ENCODE measurements around the gene CBX6. TPM values are rescaled to one million over a fixed set of nuclear protein-coding genes. Genes with fewer than 3 reads are reported as not detected.

Gene CBX6
- polyA plus RNA-seq, 2 of the 4 experiments (the other 2 are of a cell fraction): 9.8 to 24.0 TPM

DNA sequence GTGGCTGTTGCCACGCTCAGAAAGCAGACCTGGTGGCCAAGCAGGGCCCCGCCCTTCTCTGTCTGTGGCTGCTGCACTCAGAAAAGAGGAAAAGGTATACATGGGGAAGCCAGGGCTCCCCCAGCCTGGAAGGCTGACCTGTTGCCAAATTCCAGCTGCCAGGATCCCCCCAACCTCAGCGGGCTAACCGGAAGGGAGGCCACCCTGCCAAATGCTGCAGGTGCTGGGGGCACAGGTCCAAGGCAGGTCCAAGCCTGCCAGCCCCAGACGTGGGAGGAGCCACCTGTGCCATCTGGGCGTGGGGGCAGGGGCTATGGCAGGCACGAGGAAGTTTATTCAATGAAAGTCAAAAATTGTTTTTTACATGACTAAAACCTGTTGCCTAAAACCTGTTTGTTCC, 30.8 kb downstream of the CBX6 start:
- ChIA-PET CTCF (interaction anchor here (0.9 to 6.2 kb wide), 3 partner anchors 13 to 73 kb away, joined by 3 to 95 read pairs (median 4); no protein-coding TSS in a partner anchor), POLR2A (interaction anchor here (1.5 kb wide), 1 partner anchor 10 kb away, joined by 3 read pairs; no protein-coding TSS in a partner anchor)
- DNase-seq (ENCODE audit: low read depth in 1 of 2, low spot score in 1 of 2) (no peak), ATAC-seq (no peak), FAIRE-seq (no peak)
- Histone ChIP-seq H3K9me3 (no peaks in the 10 kb centered on the region), H3K4me2 (peak overlapping the region; percentile 36; the same call in 2 of the 3 replicates), H3K4me1 (peaks cover 23% of the 10 kb centered on the region; the same call in 2 of the 3 replicates), H3K27ac (0 out of 6 replicates have a peak overlapping the region, but pooled peaks of 1 of the 2 experiments have one; percentile 13), H3K4me3 (no peak overlapping the region)
- WGBS (ENCODE audit: missing lambda C conversion rate): 58% methylated on average over 7 of the region's 7 CpGs
- TF ChIP-seq ZSCAN20 (CRISPR knock-in tag; IDR thresholded peaks at IDR 0.05): no peak
- no peak for TF ChIP-seq RARB (CRISPR knock-in tag; IDR thresholded peaks at IDR 0.05)
- no peak for TF ChIP-seq ESRRA (IDR thresholded peaks at IDR 0.05; ENCODE audit: borderline replicate concordance, low read length)
- TF ChIP-seq, protein P1, sequence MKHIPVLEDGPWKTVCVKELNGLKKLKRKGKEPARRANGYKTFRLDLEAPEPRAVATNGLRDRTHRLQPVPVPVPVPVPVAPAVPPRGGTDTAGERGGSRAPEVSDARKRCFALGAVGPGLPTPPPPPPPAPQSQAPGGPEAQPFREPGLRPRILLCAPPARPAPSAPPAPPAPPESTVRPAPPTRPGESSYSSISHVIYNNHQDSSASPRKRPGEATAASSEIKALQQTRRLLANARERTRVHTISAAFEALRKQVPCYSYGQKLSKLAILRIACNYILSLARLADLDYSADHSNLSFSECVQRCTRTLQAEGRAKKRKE (CRISPR knock-in tag; IDR thresholded peaks at IDR 0.05; ENCODE audit: low read depth): no peak
- TF ChIP-seq JUNB (IDR thresholded peaks at IDR 0.05): no peak
- no peak for TF ChIP-seq E2F6 (IDR thresholded peaks at IDR 0.05; ENCODE audit: borderline replicate concordance, low read depth)
- TF ChIP-seq SMC3 (IDR thresholded peaks at IDR 0.05): no peak
- no peak for TF ChIP-seq NFE2L2 (conservative IDR thresholded peaks at IDR 0.05; ENCODE audit: low read length)
- no peak for TF ChIP-seq RAD21 (conservative IDR thresholded peaks at IDR 0.05 in 1 of 2, IDR thresholded peaks at IDR 0.05 in 1 of 2)
- no peak for TF ChIP-seq EHMT2 (IDR thresholded peaks at IDR 0.05; ENCODE audit: low read depth)
- no peak for TF ChIP-seq CTCF (IDR thresholded peaks at IDR 0.05)

DNA sequence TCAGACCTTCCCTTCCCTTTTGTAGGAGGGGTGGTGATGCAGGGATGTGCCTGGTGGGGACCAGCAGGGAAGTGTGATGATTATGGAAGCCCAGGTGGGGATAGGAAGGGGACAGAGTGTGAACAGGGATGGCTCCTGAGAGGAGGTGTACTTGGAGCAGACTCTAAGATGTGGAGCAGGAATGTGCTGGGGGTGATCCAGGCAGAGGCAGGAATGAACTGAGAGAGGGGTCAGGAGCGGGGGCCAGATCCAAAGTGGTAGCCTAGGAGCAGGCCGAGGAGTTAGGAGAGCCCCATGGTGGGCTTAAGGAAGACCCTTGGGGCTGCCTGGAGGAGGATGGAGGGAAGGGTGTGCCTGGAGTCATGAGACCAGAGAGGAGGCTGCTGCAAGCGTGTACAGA, 31.9 kb downstream of the CBX6 start:
- DNase-seq (ENCODE audit: low read depth in 1 of 2, low spot score in 1 of 2): no peak
- Histone ChIP-seq H3K27ac (no peak overlapping the region), H3K4me3 (no peak overlapping the region), H3K9me3 (no peaks in the 10 kb centered on the region), H3K4me2 (no peak overlapping the region), H3K4me1 (peaks cover 33% of the 10 kb centered on the region; the same call in 2 of the 3 replicates)
- CTCF ChIA-PET: interaction anchor here (6.2 kb wide), 1 partner anchor 72 kb away, joined by 95 read pairs; no protein-coding TSS in a partner anchor
- POLR2A ChIA-PET: no interaction called here
- no peak for FAIRE-seq
- WGBS (ENCODE audit: missing lambda C conversion rate): 87% methylated on average over 3 of the region's 3 CpGs
- ATAC-seq: no peak
- TF ChIP-seq CBX8 (IDR thresholded peaks at IDR 0.05): no peak
- TF ChIP-seq CEBPB (IDR thresholded peaks at IDR 0.05): no peak
- no peak for TF ChIP-seq E2F6 (IDR thresholded peaks at IDR 0.05; ENCODE audit: borderline replicate concordance, low read depth)
- TF ChIP-seq ZFP36 (IDR thresholded peaks at IDR 0.05; ENCODE audit: borderline replicate concordance, partially characterized antibody): no peak
- TF ChIP-seq HOXB13 (CRISPR knock-in tag; IDR thresholded peaks at IDR 0.05; ENCODE audit: low read depth): no peak
- no peak for TF ChIP-seq NPAS2 (CRISPR knock-in tag; IDR thresholded peaks at IDR 0.05; ENCODE audit: borderline replicate concordance)

GRCh38 chr22:38839686-38840085, 32.3 kb downstream of the CBX6 start:
- FAIRE-seq (no peak), ATAC-seq (no peak), DNase-seq (ENCODE audit: low read depth in 1 of 2, low spot score in 1 of 2) (no peak)
- TF ChIP-seq JUN (IDR thresholded peaks at IDR 0.05) (no peak), POLR2A (IDR thresholded peaks at IDR 0.05; ENCODE audit: low read length) (no peak), CBX8 (IDR thresholded peaks at IDR 0.05) (no peak), MAX (IDR thresholded peaks at IDR 0.05) (no peak), ZC3H11A (IDR thresholded peaks at IDR 0.05) (no peak), ZSCAN20 (CRISPR knock-in tag; IDR thresholded peaks at IDR 0.05) (no peak), HDAC2 (IDR thresholded peaks at IDR 0.05) (no peak), GATA3 (IDR thresholded peaks at IDR 0.05; ENCODE audit: borderline replicate concordance) (no peak), HMGXB4 (CRISPR knock-in tag; IDR thresholded peaks at IDR 0.05; ENCODE audit: borderline replicate concordance) (no peak)
- POLR2A ChIA-PET: no interaction called here
- H3K9me3 ChIP-seq: no peaks in the 10 kb centered on the region
- 100% methylated on average over 1 of the region's 1 CpG for WGBS (ENCODE audit: missing lambda C conversion rate)
- no peak overlapping the region for H3K27ac ChIP-seq
- H3K4me3 ChIP-seq: no peak overlapping the region
- peaks cover 33% of the 10 kb centered on the region; the same call in 2 of the 3 replicates for H3K4me1 ChIP-seq
- CTCF ChIA-PET: interaction anchor here (0.6 to 6.2 kb wide), 3 partner anchors 10 to 72 kb away, joined by 3 to 95 read pairs (median 3); no protein-coding TSS in a partner anchor
- no peak overlapping the region for H3K4me2 ChIP-seq

Data from A549 (cell line).